H1 (cell line): ENCODE results near the gene CABP4. TPM values are rescaled to one million over a fixed set of nuclear protein-coding genes. Genes with fewer than 3 reads are reported as not detected.
A peak's percentile ranks its signal among the peaks of the same experiment; 100 is the strongest.

Source experiments
- ATF2 ChIP-seq: IDR thresholded peaks from 2 replicates; pipeline ENCODE4 v1.6.1; 2012; ENCODE audit warnings: low read length, inconsistent platforms
- CREB1 ChIP-seq: IDR thresholded peaks from 2 replicates; pipeline ENCODE4 v1.6.1; 2012; ENCODE audit warnings: inconsistent platforms
- CTBP2 ChIP-seq: IDR thresholded peaks from 2 replicates; pipeline ENCODE4 v1.7.0; 2011; ENCODE audit warnings: borderline replicate concordance, mild to moderate bottlenecking, moderate library complexity, mixed read lengths, low read length; ENCODE audit not compliant: insufficient read depth, insufficient read length
- GTF2F1 ChIP-seq: IDR thresholded peaks from 2 replicates; pipeline ENCODE4 v1.6.1; 2012; ENCODE audit warnings: low read depth, low read length, improper control_type of control experiment, borderline replicate concordance
- KDM5A ChIP-seq: fragments of 200-600 bp; IDR thresholded peaks from 2 replicates; pipeline ENCODE4 v1.7.1; 2012; ENCODE audit warnings: mild to moderate bottlenecking, low read length, inconsistent platforms, mixed read lengths
- POLR2A ChIP-seq, 2 experiments: IDR thresholded peaks; 1 replicate in 1 of 2; 2 replicates in 1 of 2; pipeline ENCODE4 v1.6.1; 2011; ENCODE audit warnings: low read depth in 2 of 2, low read length in 2 of 2, mild to moderate bottlenecking in 2 of 2; ENCODE audit errors: control extremely low read depth in 1 of 2
- RFX5 ChIP-seq: IDR thresholded peaks from 2 replicates; pipeline ENCODE4 v1.6.1; 2011; ENCODE audit warnings: low read depth, low read length, improper control_type of control experiment, borderline replicate concordance
- SIN3A ChIP-seq, 2 experiments: IDR thresholded peaks in 1 of 2; conservative IDR thresholded peaks in 1 of 2; 2 replicates each; pipeline ENCODE4 v1.6.1; 2011 to 2012; ENCODE audit warnings: low read length in 2 of 2, improper control_type of control experiment in 1 of 2, low read depth in 1 of 2, mild to moderate bottlenecking in 1 of 2
- TBP ChIP-seq: IDR thresholded peaks from 2 replicates; pipeline ENCODE4 v1.6.1; 2011; ENCODE audit warnings: low read depth, low read length, improper control_type of control experiment
- YY1 ChIP-seq: IDR thresholded peaks from 2 replicates; pipeline ENCODE4 v1.6.1; 2011; ENCODE audit warnings: low read depth, mild to moderate bottlenecking, low read length
- polyA plus RNA-seq, 7 experiments: library from polyadenylated mRNA; depleted of rRNA in 3 of 7; stranded (reverse) in 5 of 7; unstranded in 2 of 7; fragments of >200 nt in 5 of 7; fragments of 200-250 nt in 2 of 7; gene quantifications; 1 replicate in 5 of 7; 2 replicates in 1 of 7; 4 replicates in 1 of 7; pipeline versions ENCODE4 v1.2.1 to v1.2.3, GENCODE V29; 2011 to 2013; ENCODE audit warnings: missing spikeins in 2 of 7, mixed read lengths in 2 of 7
- total RNA-seq: library from RNA; stranded (reverse); fragmentation: NEBNext Ultra II Directional; extraction: Animal tissue kit (Norgen Biotek cat#: 25700); gene quantifications from 2 replicates; pipeline ENCODE4 v1.2.1, GENCODE V29; 2021

CABP4 gene
- total and polyA plus RNA-seq, 2 of the 8 experiments (the other 6 are each of a cell fraction or from before 2014, with no cell fraction given), result not detected

GRCh38 chr11:67464411-67465188 lies 9.4 kb downstream of the CABP4 start (continued):
- TF ChIP-seq ATF2 (no peak), KDM5A (peak; percentile 54; the same call in 1 of the 2 replicates), RFX5 (no peak), CREB1 (no peak), YY1 (peak; percentile 85; the same call in 1 of the 2 replicates), GTF2F1 (no peak), TBP (0 out of 2 replicates have a peak, but pooled peaks have one; percentile 20), SIN3A (conservative IDR thresholded peaks at IDR 0.05 in 1 of 2, IDR thresholded peaks at IDR 0.05 in 1 of 2; ENCODE audit: low read depth in 1 of 2, low read length in 2 of 2) (peak in 1 of 2 experiments; percentile 85; a peak in 1 of 4 replicates), POLR2A (IDR thresholded peaks at IDR 0.05; ENCODE audit: control extremely low read depth in 1 of 2, low read depth in 2 of 2, low read length in 2 of 2) (peak in 1 of 2 experiments; percentile 83; a peak in 2 of 3 replicates), CTBP2 (no peak)
